Hematopoietic multipotent progenitor cell treated with erythropoietin and hydrocortisone succinate and interleukin-3 and kit ligand, for 15 days (in vitro differentiated cells): ENCODE data around the gene LGALSL.
"Not testable (repeated sequence)": the region's sequence is repeated elsewhere in the genome, so short reads cannot be mapped to it uniquely, and the experiment has no call there.

Source experiments
- DNase-seq: peaks from one replicate; pipeline ENCODE4 v3.0.0-alpha.2; 2015; ENCODE audit warnings: low spot score

LGALSL gene

DNA sequence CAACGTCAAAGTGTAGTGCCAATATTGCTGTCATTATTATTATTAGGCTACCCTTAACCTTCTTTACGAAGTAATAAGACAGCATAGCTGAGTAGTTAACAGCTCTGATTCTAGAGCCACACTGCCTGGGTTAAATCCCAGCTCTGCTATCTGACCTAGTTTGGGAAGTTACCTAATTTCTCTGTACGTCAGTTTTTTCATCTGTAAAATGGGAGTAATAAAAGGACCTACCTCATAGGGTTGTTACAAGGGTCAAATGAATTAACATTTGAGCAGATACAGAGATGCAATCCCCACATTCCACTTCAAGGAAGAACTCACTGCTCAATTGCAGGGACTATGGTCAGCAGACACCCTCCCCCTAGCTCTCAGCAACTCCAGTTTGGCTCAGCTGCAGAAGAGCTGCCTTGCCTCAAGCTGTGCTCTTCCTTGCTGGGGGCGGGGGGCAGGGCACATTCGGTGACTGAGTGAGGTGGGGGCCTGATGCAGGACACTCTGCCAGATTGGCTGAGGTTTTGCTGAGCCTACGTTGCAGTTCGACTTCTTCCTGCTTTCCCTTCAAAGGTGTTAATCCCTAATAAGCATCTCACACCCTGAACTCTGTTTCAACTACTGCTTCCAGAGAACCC lies 11.0 kb upstream of the LGALSL start:
- no peak for DNase-seq

DNA sequence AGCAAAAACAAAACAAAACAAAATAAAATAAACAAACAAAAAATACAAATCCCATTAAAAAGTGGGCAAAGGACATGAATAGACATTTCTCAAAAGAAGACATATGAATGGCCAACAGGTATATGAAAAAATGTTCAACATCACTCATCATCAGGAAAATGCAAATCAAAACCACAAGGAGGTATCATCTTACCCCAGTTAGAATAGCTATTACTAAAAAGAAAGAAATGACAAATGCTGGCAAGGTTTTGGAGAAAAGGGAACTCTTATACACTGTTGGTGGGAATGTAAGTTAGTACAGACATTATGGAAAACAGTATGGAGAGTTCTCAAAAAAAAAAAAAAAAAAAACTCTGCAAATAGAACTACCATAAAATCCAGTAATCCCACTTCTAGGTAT lies 8.0 kb upstream of the LGALSL start:
- not testable (repeated sequence) for DNase-seq

DNA sequence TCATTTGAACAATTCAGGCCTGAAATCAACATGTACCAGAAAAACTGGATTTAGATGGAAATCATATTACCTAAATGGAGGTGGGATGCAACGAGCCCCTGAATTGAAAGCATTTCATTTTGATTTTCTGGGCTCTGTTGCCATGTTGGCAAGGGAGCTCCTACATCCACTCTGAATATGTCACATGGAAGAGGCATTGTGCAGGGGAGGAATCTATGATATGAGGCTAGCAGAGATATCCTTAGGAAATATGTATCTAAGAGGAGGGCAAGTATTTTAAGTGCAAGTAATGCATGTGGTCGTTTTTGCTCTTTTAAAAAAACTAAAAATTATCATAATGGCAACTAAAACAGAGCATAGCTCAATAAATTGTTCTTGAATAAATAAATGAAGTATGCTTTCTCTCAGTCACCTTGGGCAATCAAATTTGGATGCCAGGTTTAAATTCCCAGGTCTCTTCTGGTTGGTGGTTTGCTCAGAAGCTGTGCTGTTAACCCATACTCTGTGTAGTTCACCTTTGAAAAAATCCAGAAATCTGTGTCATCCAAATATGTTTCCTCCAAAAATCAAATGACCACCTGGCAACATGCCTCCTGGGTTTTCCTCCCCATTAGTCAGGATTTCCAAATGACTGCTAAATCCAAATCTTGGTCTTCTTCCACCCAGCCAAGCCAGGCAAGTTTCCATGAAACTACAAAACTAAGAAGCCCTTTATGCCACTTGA lies 6.5 kb upstream of the LGALSL start:
- DNase-seq, result no peak

DNA sequence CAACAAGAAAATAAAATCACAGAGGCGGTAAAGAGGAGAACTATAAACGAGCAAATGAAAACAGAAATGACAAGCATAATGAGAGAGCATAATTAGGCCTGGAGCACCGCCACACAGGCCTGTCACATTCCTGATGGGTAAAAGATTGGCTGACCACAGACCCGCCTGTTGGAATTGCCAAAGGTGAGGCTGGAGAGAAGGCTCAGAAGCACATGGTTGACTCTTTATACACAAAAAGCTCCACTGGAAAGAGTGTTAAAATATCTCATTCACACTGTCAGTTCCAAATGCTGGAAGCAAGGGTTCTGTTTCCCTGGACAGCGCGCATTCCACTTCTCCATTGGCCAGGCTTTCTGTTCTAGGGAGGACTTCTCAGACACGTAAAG lies 5.9 kb upstream of the LGALSL start:
- DNase-seq, result no peak

DNA sequence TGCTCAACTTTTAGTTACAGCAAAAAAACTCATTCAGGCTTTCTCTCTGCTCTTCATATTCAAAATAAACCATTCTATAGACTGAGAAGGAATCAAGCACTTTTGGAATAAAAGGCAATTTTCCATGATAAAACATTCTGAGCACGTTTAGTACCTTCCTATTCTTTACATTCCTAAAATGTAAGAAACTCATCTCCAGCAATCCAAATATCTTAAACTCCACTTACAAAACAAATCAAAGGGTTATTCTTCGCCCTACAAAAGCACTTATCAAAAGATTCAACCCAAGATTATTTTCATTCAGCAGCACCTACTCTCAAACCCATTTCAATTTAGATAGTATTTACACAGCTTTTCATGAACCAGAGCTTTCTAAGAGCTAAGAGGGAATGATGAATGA lies 2.9 kb upstream of the LGALSL start:
- DNase-seq, result no peak

DNA sequence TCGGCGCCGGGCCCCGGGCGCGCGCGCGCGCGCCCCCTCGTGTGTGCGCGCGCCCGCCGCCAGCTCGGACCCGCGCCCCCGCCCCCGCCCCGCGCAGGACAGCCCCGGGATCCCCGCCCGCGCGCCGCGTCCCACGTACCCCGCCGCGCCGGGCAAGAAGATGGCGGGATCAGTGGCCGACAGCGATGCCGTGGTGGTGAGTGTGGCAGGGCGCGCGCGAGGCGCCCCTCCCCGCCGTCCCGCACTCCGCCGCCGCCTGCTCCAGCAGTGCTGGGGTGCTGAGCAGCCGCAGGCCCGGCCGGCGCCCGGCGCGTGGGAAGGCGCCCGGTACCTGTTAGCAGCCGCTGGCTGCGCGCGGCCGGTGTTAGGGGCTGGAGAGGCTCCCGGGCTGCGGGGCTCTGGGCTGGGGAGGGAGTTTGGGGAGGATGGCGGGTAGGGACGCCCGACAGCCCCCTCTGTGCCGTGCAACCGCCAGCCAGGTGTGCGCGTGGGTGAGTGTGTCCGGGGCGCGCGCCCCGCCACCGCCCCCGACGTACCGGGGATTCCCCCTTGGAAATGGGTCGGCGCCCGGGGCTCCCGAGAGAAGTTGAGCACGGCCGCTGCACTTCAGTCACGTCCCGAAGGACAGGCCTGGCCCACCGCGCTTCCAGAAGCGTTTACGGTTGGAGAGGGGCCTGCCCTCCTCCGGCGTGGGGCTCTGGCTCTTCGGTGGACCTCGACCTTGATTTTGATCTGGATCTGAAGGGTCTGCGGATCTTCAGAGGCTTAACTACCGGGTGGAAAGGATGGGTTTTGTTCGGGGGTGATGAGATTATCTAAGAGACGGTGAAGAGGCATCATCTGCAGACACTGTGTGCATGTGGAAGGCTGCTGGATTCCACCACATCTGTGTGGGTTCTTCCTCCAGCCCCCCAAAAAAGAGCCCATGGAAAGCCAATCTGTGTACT lies 697 bp downstream of the LGALSL start:
- DNase-seq, result no peak

DNA sequence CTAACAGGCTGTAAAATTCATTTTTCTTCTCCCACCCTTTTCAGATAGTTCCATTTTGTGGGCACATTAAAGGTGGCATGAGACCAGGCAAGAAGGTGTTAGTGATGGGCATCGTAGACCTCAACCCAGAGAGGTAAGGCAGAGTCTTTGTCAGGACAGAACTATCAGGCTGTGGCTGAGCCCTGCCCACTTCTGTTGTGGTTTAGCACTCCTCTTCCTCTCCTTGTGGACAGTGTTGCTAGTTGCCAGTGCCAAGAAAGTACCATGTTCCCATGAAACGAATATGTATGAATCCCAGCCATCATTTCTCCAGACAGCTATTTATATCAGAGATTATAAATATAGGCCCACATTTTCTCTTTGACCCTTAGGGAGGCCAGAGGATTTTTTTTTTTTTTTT lies 1.6 kb downstream of the LGALSL start:
- no peak for DNase-seq

DNA sequence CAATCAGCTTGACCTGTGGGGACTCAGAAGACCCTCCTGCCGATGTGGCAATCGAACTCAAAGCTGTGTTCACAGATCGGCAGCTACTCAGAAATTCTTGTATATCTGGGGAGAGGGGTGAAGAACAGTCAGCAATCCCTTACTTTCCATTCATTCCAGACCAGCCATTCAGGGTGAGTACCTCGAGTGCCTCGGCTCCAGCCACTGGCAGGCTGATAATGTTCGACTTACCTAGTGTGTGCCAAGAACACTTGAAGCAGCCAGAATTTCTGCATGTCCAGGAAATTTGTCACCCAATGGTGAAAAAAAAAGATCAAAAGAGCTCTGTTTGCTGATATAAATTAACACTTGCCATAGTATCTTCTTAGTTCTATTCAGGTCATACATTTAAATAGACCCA lies 2.3 kb downstream of the LGALSL start:
- no peak for DNase-seq

DNA sequence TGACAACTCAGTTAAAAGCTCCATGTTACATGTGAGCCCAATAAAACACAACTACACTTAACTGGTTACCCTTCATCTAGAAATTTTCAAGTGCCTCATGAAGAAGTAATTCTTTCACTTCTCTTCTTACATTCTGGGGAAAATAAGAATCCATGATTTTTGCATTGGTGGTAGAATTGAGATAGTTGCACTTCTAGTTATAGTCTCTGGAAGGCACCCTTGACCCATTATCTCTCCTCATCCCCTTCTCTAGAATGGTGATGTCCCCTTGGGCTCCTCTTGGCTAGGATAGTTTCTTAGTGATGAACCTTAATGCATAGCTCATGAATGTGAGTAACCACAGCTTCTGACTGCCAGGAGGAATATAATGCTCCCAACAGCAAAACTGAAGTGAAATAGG lies 3.6 kb downstream of the LGALSL start:
- no peak for DNase-seq

DNA sequence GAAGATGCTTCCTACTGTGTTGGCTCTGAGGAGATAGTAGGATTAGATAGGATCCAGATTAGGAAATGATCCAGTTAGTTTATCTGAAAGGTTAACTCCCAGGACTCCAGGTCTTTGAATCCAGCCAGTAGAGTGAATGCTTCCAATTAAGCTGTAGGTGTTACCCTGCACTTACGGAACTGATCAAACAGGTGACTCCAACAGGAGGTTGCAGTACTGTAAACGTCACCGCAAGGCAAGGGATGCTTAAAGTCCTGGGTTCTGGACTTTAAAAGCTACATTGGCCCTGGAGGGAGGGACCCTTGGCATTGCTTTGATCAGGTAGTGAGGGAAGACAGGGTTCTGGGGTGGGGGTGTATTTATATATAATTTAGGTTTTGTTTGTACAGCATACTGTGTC lies 5.6 kb downstream of the LGALSL start:
- DNase-seq, result no peak

DNA sequence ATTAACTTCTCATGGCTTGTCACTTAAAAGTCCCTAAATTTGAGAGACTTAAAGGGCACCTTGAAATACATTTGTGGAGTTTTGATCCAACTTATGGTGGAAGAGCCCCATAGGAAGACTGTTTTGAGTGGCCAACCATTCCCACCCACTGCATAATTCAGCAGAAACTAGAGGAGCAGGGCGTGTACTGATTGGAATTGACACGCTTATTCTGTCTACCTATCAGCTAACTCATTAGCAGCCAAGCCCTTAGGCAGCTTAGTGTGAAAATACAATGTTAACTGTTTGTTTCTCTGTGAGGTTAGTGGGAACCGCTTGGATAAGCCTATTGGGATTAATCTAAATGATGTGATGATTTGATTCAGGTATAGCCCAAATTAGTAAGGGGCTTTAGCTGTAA lies 6.4 kb downstream of the LGALSL start:
- DNase-seq, result no peak

DNA sequence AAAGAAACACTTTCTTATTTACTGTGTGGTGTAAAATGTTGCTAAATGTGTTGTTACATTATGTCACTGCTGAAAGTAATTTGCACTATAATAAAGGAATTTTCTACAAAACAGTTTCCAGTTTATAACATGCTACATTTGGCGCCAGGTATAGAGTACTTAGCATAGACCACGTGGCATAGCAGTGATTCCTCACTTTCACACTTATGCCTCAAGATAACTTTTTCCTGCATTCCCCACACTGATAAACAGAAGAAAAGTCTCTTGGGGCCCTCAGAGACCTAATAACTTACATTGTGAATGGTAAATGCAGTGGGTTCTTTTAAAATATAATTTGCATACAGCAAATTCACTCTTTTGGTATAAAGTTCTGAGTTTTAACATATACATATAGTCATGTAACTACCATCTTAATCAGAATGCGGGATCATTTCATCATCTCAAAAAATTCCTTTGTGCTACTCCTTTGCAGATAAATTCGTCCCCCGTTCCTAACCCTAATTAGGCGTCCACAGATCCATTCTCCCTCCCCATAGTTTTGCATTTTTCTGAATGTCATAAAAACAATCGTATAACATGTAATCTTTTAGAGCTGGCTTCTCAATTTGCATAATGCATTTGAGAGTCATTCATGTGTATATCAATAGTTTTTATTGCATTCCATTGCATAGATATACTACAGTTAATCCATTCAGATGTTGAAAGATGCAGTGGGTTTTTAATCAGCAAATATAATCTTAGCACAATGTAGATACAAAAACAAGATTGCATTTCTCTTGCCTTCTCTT lies 7.5 kb downstream of the LGALSL start:
- no peak for DNase-seq

DNA sequence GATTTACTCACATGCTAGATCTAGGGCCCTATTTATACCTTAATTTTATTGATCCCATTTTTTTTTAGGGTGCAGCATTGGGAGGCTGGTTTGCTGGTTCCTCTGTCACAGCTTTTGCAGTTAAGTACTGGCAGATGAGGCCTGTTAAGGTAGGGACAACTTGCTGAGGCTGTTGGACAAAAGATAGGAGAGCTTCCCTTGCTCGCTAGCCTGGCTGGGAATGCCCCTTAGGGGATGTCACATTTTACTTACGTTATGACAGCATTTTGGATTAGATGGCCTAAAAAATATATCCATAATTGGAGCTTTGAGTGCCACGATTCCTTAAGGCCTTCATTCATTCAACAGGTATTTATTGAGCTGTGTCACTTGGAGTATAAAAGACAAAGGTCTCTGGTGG lies 8.2 kb downstream of the LGALSL start:
- DNase-seq, result no peak

DNA sequence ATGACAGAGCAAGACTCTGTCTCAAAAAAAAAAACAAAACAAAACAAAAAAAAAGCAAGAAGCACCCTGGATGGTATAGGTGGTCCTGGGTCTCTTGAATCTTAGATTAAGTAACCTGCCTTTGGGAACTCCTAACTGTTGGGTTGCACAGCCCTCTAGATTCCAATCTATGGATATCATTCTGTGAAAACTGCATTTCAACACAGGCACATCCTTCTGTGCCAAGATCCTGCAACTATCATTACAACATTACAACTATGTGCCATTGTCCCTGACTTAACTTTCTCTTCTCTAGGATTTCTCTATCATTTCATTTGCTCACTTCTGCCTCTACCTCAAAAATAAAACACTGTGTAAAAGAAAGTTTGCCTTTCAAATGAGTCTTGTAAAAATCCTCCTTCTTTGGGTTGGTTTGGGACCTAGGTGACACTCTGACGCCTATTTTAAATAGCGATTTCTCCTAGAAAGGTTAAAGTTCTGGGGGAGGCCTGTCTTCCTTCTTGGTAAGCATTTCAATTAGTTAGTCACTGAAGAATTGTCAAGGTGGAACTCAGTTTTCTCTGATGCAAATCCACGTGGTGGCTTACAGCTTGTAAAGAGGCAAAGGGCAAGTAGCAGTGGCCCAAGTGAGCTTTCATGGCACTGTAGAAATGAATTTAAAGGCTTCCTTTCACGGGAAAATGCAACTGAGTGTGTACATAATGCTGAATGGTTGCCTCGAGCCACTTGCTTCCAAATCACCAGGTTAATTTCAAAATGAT lies 9.2 kb downstream of the LGALSL start:
- DNase-seq, result no peak

DNA sequence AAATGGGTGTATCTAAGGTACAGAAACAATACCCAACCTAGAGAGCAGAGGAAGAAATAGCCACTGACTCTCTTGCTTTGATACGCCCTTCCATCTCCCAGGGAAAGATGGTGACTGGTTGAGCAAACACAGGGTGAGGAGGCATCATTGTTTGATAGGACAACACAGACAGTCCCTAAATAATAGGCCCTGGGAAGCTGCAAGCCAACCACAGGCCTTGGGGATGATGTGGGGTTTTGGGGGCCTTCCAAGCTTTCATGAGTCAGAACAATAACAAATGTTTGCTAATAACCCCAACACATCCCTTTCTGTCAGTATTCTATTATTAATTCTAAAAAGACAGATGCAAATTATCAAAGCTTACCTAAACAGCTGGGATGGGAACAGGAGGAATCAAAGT lies 9.8 kb downstream of the LGALSL start:
- DNase-seq, result no peak

DNA sequence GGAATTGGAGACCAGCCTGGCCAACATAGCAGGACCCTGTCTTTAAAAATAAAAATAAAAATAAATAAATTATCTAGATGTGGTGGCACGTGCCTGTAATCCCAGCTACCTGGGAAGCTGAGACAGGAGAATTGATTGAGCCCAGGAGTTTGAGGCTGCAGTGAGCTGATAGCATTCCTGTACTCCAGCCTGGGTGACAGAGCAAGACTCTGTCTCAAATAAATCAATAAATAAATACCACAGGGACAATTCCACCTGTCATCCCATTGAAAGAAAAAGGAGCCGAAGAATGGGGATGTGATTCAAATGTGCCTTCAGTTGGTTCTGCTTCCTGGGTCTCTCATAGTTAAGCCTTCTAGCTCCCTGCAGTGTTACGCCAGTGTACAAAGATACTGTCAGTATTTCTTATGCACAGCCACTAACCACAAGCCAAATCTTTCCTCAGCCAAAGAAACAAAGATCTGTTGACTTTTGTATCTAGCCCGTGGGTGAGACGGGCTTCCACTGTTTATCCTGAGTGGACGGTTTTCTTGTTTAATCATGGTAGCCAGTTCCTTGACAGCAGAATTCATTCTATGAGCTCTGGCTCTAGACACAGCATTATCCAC lies 12.6 kb downstream of the LGALSL start:
- no peak for DNase-seq

DNA sequence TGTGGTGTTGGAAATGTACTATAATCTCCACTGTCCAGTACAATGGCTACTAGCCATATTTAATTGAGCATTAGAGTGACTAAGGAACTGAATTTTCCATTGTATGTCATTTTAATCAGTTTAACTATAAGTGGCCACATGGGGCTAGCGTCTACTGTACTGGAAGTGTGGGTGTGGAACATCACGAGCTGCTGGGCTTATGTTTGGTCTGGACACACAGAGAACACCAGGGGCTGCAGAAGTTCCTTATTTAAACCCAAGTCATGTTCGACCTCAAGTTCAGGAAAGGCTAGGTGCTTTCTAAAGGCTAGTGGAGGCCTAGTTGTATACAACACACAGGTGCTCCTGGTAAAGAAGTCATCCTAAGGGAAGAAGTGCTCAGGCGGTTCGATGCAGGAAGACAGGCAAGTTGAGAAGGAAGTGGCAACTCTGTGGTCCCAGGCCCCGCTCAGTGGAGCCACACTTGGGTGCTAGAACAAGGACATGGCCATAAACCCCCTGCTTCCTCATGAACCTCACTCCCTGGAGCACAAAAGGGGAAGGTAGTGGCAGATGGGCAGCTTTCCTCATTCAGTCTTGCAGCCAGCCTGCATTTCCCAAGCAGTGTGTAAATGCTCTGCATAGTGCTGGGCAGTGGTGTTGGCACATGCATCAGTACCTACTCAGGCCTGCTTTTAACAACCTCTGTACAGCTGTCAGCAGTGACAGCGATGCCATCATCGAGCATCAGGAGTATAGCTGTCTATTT lies 13.3 kb downstream of the LGALSL start:
- no peak for DNase-seq

DNA sequence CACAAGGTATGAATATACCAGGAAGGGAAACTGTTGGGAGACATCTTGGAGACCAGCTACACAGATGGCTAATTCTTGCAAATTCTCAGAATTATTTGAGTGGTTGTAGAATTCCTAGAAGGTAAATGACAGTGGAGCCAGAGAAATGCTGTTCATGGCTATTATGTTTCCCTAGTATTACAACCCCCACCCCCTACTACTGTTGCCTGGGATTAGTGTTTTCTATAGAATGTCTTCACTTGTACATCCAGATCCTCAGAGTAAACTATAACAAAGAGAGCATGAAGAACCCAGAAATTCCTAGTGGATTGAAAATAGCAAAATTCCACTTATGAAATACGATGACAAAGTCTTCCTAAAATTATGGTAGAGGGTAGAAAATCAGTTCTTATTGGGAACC lies 15.3 kb downstream of the LGALSL start:
- no peak for DNase-seq

DNA sequence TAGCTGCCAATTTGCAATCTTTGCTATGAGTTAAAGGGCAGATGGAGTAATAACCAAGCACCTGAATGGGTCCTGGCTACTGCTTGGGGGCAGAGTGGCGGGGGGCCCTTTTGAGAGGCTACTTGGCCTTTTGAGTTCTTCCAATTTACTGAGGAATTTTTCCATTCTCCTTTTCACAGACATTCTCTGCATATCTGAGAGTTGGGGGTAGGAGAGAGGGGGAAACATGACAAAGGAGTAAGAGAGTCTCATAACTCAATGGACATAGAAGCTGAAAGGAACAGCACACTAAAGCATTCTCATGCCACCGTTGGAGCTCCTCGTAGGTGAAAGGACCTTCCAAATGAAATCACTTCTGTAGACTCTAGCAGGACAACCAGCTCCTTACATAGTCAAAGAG lies 16.1 kb downstream of the LGALSL start:
- no peak for DNase-seq

DNA sequence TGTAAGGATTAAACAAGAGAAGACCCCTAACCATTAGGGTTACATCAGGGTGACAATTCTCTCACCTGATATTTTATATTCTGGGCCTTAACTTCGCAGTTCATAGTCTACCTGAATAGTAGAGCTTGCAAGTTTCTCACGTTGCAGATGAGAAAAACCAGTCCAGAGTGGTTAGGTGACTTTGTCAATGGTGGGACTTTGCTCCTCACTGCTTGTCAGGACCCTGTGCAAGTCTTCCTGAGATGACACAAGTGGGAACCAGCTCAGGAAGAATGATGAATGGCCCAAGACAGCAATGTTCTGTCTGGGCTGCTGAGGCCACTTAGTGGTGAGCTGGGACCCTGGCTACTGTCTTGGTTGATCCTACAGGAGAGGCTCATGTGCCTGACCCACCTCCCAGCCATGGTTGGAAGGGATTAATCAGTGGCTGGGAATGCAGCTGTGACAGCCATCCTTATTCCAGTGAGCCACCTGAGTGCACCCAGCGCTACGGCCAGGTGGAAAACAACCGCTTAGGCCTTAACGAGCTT lies 16.9 kb downstream of the LGALSL start:
- DNase-seq, result no peak
